DND-41 (cell line): ENCODE measurements around the gene POLR2C.

Experiments used
- ATAC-seq: fragments of 200-7000 bp; cut with Tn5 transposase; 3 replicates; pipeline ENCODE4 v1.9.1; 2021; ENCODE audit warnings: low read depth; ENCODE audit not compliant: insufficient read depth
- DNase-seq: peaks from one replicate; pipeline ENCODE4 v3.0.0-alpha.2; 2020
- H2AFZ ChIP-seq: 2 replicates; pipeline ENCODE4 v1.6.0; 2012; ENCODE audit warnings: low read depth, low read length
- H3K27ac ChIP-seq: 2 replicates; pipeline ENCODE4 v1.5.1; 2012; ENCODE audit warnings: low read length, inconsistent platforms
- H3K27me3 ChIP-seq: fragments of 200-600 bp; sonication (generic); 2 replicates; pipeline ENCODE4 v1.6.0; 2012; ENCODE audit warnings: low read length, mild to moderate bottlenecking, inconsistent platforms; ENCODE audit not compliant: insufficient read depth, poor library complexity
- H3K36me3 ChIP-seq: 2 replicates; pipeline ENCODE4 v1.5.1; 2012; ENCODE audit warnings: low read length, inconsistent platforms; ENCODE audit not compliant: insufficient read depth
- H3K4me1 ChIP-seq: 2 replicates; pipeline ENCODE4 v1.5.1; 2012; ENCODE audit warnings: mild to moderate bottlenecking, low read length; ENCODE audit not compliant: insufficient read depth
- H3K4me2 ChIP-seq: 2 replicates; pipeline ENCODE4 v1.6.0; 2012; ENCODE audit warnings: mild to moderate bottlenecking, moderate library complexity, low read length, inconsistent platforms; ENCODE audit not compliant: insufficient read depth
- H3K4me3 ChIP-seq, 2 experiments: fragments of 200-600 bp in 1 of 2; shearing (Covaris generic) in 1 of 2; 2 replicates each; pipeline ENCODE4 v1.5.1; 2012 to 2016; ENCODE audit warnings: inconsistent platforms in 2 of 2, low read length in 2 of 2, mild to moderate bottlenecking in 2 of 2, low read depth in 1 of 2, moderate library complexity in 1 of 2
- H3K79me2 ChIP-seq: 2 replicates; pipeline ENCODE4 v1.6.0; 2012; ENCODE audit warnings: low read length, inconsistent platforms; ENCODE audit not compliant: insufficient read depth
- H3K9ac ChIP-seq: 2 replicates; pipeline ENCODE4 v1.6.0; 2012; ENCODE audit warnings: low read depth, mild to moderate bottlenecking, inconsistent platforms, low read length, moderate library complexity
- H3K9me3 ChIP-seq: 2 replicates; pipeline ENCODE4 v1.5.1; 2012; ENCODE audit warnings: low read length, moderate library complexity, mild to moderate bottlenecking, inconsistent platforms; ENCODE audit not compliant: insufficient read depth, severe bottlenecking
- H4K20me1 ChIP-seq: 2 replicates; pipeline ENCODE4 v1.6.0; 2012; ENCODE audit warnings: low read length; ENCODE audit not compliant: insufficient read depth
- EZH2 ChIP-seq: IDR thresholded peaks from 3 replicates; pipeline ENCODE4 v1.6.1; 2012; ENCODE audit warnings: borderline replicate concordance, low read depth, mild to moderate bottlenecking, moderate library complexity, low read length, inconsistent platforms; ENCODE audit not compliant: severe bottlenecking
- TF ChIP-seq, protein P1 (sequence below): IDR thresholded peaks from 2 replicates; pipeline ENCODE4 v1.5.1; 2012; ENCODE audit warnings: borderline replicate concordance, low read length, moderate library complexity, mild to moderate bottlenecking; ENCODE audit not compliant: poor library complexity, severe bottlenecking; ENCODE audit errors: extremely low read depth

The POLR2C gene

DNA sequence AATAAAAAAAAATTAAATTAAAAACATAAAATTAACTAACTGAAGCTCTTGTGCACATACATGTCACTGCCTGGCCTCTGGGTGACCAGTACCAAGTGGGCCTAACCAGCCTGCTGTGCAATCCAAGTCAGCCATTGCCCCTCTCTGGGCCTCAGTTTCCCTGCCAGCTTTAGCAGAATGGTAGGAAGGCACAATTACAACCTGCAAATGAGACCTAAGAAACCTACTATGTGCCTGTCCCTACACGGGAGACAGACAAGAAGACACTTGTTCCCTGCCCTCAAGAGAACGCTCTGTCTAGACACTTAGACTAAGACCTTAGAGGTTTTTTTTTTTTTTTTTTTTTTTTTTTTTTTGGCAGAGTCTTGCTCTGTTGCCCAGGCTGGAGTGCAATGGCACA, 17.0 kb upstream of the POLR2C start:
- Histone ChIP-seq H3K4me3 (no peak overlapping the region), H3K36me3 (peaks cover 15% of the 10 kb centered on the region), H3K79me2 (peaks cover 73% of the 10 kb centered on the region), H3K9me3 (peaks cover 10% of the 10 kb centered on the region), H2AFZ (no peak overlapping the region), H3K4me1 (peaks cover 28% of the 10 kb centered on the region), H3K27me3 (no peaks in the 10 kb centered on the region), H3K27ac (no peak overlapping the region), H4K20me1 (no peaks in the 10 kb centered on the region; the same call in 1 of the 2 replicates), H3K9ac (no peak overlapping the region), H3K4me2 (peak overlapping the region; percentile 91; the same call in 1 of the 2 replicates)
- DNase-seq, result no peak
- no peak for ATAC-seq
- no peak for TF ChIP-seq EZH2
- TF ChIP-seq, protein P1, sequence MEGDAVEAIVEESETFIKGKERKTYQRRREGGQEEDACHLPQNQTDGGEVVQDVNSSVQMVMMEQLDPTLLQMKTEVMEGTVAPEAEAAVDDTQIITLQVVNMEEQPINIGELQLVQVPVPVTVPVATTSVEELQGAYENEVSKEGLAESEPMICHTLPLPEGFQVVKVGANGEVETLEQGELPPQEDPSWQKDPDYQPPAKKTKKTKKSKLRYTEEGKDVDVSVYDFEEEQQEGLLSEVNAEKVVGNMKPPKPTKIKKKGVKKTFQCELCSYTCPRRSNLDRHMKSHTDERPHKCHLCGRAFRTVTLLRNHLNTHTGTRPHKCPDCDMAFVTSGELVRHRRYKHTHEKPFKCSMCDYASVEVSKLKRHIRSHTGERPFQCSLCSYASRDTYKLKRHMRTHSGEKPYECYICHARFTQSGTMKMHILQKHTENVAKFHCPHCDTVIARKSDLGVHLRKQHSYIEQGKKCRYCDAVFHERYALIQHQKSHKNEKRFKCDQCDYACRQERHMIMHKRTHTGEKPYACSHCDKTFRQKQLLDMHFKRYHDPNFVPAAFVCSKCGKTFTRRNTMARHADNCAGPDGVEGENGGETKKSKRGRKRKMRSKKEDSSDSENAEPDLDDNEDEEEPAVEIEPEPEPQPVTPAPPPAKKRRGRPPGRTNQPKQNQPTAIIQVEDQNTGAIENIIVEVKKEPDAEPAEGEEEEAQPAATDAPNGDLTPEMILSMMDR, result no peak

DNA sequence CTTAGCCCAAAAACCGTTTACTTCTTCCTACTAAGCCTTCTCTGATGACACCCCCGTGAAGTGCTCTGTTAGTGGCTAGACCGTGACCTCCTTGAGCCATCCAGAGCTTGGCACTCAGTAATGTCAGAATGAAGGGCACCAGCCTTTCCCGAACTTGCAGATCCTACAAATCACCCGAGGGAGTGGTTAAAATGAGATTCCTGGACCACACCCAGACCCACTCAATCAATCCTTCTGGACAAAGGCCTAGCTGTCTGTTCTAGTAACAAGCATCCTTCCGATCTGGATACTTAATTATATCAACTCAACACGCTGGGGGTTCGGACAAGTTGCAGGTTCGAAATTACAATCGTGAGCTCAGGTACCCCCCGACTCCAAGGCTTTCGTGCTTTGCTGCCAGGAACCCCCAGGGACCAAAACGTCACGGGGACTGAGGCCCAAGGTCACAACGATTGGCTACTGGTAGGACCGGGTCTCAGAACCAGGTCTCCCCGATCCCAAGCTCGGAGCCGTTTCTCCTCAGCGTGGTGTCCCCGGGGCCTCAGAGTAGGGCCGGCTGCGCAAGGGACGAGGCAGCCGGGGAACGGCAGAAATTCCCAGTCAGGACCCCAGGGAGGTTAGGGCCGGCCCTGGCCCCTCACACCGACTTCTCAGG, 15.8 kb upstream of the POLR2C start:
- ATAC-seq, result peak; percentile 29; the same call in 2 of the 3 replicates
- H3K9me3 ChIP-seq, result no peaks in the 10 kb centered on the region
- H3K9ac ChIP-seq, result peak overlapping the region; percentile 90
- H3K79me2 ChIP-seq, result peaks cover 65% of the 10 kb centered on the region
- no peak for TF ChIP-seq EZH2
- TF ChIP-seq, protein P1, result no peak
- H2AFZ ChIP-seq, result peak overlapping the region; percentile 89
- peaks cover 28% of the 10 kb centered on the region for H3K4me1 ChIP-seq
- no peak for DNase-seq
- peak overlapping the region; percentile 83 to 85 for H3K4me3 ChIP-seq
- H3K36me3 ChIP-seq, result peaks cover 12% of the 10 kb centered on the region
- peak overlapping the region; percentile 91 for H3K4me2 ChIP-seq
- no peaks in the 10 kb centered on the region for H3K27me3 ChIP-seq
- H4K20me1 ChIP-seq, result no peaks in the 10 kb centered on the region; the same call in 1 of the 2 replicates
- H3K27ac ChIP-seq, result peak overlapping the region; percentile 82

DNA sequence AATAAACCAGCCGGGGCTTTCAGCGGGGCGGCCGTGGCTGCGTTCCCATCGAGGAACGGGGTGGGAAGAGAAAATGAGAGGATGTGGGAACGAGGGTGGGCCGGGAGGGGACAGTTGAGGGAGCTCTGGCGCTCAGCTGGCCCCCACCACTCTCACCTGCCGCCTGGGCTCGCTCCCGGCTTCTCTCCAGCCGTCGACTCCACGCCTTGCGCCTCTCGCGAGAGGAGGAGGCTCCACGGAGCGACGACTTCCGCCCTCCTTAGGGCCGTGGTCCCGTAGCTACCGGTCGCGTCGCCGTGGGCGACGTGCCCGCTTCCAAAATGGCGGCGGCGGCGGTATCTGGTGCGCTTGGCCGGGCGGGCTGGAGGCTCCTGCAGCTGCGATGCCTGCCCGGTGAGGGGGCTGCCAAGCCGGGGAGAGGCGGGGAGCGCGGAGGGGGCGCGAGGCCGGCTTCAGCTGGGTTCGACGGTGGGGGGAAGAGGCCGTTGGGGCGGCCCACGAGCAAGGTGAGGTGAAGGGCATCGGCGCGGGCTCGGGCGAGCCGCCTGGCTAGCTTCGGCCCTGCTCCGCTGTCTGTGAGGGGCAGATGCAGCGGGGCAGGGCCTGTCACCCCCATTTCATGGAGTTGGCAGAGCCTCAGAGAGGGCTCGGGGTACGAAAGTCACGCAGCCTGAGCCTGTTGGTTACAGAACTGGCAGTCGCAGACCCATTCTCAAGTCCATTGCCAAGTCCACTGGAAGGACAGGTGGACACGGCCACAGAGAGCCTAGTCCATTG, 15.1 kb upstream of the POLR2C start, which contains the start of the genes CIAPIN1 and COQ9:
Gene CIAPIN1, minus strand, starts transcription at position 200 of the 777 bp plus-strand sequence. CDS start 6,457 bp downstream, outside the sequence.
Gene COQ9, plus strand, starts transcription at position 294 of the 777 bp plus-strand sequence. Its CDS starts 27 bp downstream, at position 321.
- Histone ChIP-seq H3K27ac (peak within 1 kb of the TSS; percentile 82), H3K36me3 (peaks cover 16% of the 10 kb centered on the region), H3K4me2 (peak within 1 kb of the TSS; percentile 91), H3K4me1 (peaks cover 28% of the 10 kb centered on the region), H3K4me3 (peak within 1 kb of the TSS; percentile 83 to 85), H3K79me2 (peaks cover 61% of the 10 kb centered on the region), H2AFZ (peak within 1 kb of the TSS; percentile 89), H3K9me3 (no peaks in the 10 kb centered on the region), H3K27me3 (no peaks in the 10 kb centered on the region), H3K9ac (peak within 1 kb of the TSS; percentile 90), H4K20me1 (no peaks in the 10 kb centered on the region; the same call in 1 of the 2 replicates)
- TF ChIP-seq, protein P1, result no peak
- no peak for TF ChIP-seq EZH2
- DNase-seq (peak; percentile 94), ATAC-seq (peak; percentile 99)
